ENCODE results near the gene KRTAP10-8. TPM values are rescaled to one million over a fixed set of nuclear protein-coding genes. Genes with fewer than 3 reads are reported as not detected.

Gene KRTAP10-8
- total and polyA plus RNA-seq, 7 experiments from 2014 or later = not detected

GRCh38 chr21:44568667-44569556 is 43.0 kb upstream of the KRTAP10-8 start:
- ATAC-seq (no peak), DNase-seq (no peak)
- peaks cover 0 to 18% (median 0%) of the 10 kb centered on the region in 11 donors for H3K9me3 Mint-ChIP-seq
- peaks cover 12 to 16% (median 14%) of the 10 kb centered on the region in 7 donors for H3K4me1 Mint-ChIP-seq
- H3K4me1 ChIP-seq (ENCODE audit: control insufficient read depth in 2 of 2, insufficient read depth in 2 of 2, low read length in 2 of 2) = peaks cover 0 to 10% of the 10 kb centered on the region in 2 donors
- ChIA-PET POLR2A (interaction anchor here (0.8 kb wide), 1 partner anchor 138 kb away, joined by 3 read pairs; no protein-coding TSS in a partner anchor), CTCF (no interaction called here)
- peaks cover 0 to 5% (median 0%) of the 10 kb centered on the region in 5 donors for H3K27me3 Mint-ChIP-seq
- H3K9me3 ChIP-seq (ENCODE audit: control insufficient read depth in 2 of 3, low read length in 3 of 3) = peaks cover 0 to 4% (median 0%) of the 10 kb centered on the region in 3 experiments
- H3K27ac ChIP-seq (ENCODE audit: low read depth, low read length) = no peak overlapping the region
- intact Hi-C loops (cut with micrococcal nuclease) = no loop called here
- H3K36me3 ChIP-seq (ENCODE audit: control insufficient read depth in 2 of 3, insufficient read depth in 3 of 3, low read length in 3 of 3) = no peaks in the 10 kb centered on the region
- no peak overlapping the region for H3K4me3 ChIP-seq (ENCODE audit: low read length)
- H3K27ac Mint-ChIP-seq = peak overlapping the region in 3 of 9 donors; percentile 42 to 88 (median 83)
- H3K27me3 ChIP-seq (ENCODE audit: control insufficient read depth in 2 of 2, insufficient read depth in 2 of 2, low read length in 2 of 2) = no peaks in the 10 kb centered on the region
- peaks cover 0 to 9% (median 3%) of the 10 kb centered on the region in 5 donors for H3K36me3 Mint-ChIP-seq
- peak overlapping the region in 2 of 10 donors; percentile 5 to 44 for H3K4me3 Mint-ChIP-seq

- Mint-ChIP-seq H3K36me3 (peaks cover 0 to 8% (median 3%) of the 10 kb centered on the region in 5 donors), H3K4me3 (no peak overlapping the region), H3K4me1 (peaks cover 5 to 13% (median 8%) of the 10 kb centered on the region in 7 donors), H3K27ac (no peak overlapping the region), H3K27me3 (peaks cover 0 to 11% (median 0%) of the 10 kb centered on the region in 5 donors), H3K9me3 (peaks cover 0 to 15% (median 0%) of the 10 kb centered on the region in 11 donors)
- ChIA-PET CTCF (no interaction called here), POLR2A (no interaction called here)
- H3K4me3 ChIP-seq (ENCODE audit: low read length) = no peak overlapping the region
- peaks cover 0 to 4% (median 0%) of the 10 kb centered on the region in 3 experiments for H3K9me3 ChIP-seq (ENCODE audit: control insufficient read depth in 2 of 3, low read length in 3 of 3)
- DNase-seq (no peak), ATAC-seq (no peak)
- H3K27me3 ChIP-seq (ENCODE audit: control insufficient read depth in 2 of 2, insufficient read depth in 2 of 2, low read length in 2 of 2) = no peaks in the 10 kb centered on the region
- intact Hi-C loops (cut with micrococcal nuclease) = no loop called here
- H3K36me3 ChIP-seq (ENCODE audit: control insufficient read depth in 2 of 3, insufficient read depth in 3 of 3, low read length in 3 of 3) = no peaks in the 10 kb centered on the region
- H3K4me1 ChIP-seq (ENCODE audit: control insufficient read depth in 2 of 2, insufficient read depth in 2 of 2, low read length in 2 of 2) = peaks cover 0 to 2% of the 10 kb centered on the region in 2 donors
- no peak overlapping the region for H3K27ac ChIP-seq (ENCODE audit: low read depth, low read length)
Measured at GRCh38 chr21:44569861-44570517, 41.9 kb upstream of the KRTAP10-8 start.

GRCh38 chr21:44571296-44571695 is 40.6 kb upstream of the KRTAP10-8 start:
- peaks cover 0 to 21% (median 5%) of the 10 kb centered on the region in 11 donors for H3K9me3 Mint-ChIP-seq
- ChIA-PET POLR2A (no interaction called here), CTCF (no interaction called here)
- no peak overlapping the region for H3K4me3 ChIP-seq (ENCODE audit: low read length)
- peaks cover 0 to 11% (median 4%) of the 10 kb centered on the region in 5 donors for H3K27me3 Mint-ChIP-seq
- H3K4me1 ChIP-seq (ENCODE audit: control insufficient read depth in 2 of 2, insufficient read depth in 2 of 2, low read length in 2 of 2) = no peaks in the 10 kb centered on the region
- H3K4me1 Mint-ChIP-seq = peaks cover 0 to 15% (median 5%) of the 10 kb centered on the region in 7 donors
- H3K27ac Mint-ChIP-seq = peak overlapping the region in 2 of 9 donors; percentile 27 to 64
- H3K9me3 ChIP-seq (ENCODE audit: control insufficient read depth in 2 of 3, low read length in 3 of 3) = peaks cover 0 to 4% (median 0%) of the 10 kb centered on the region in 3 experiments
- H3K36me3 Mint-ChIP-seq = peaks cover 0 to 4% (median 3%) of the 10 kb centered on the region in 5 donors
- no peaks in the 10 kb centered on the region for H3K27me3 ChIP-seq (ENCODE audit: control insufficient read depth in 2 of 2, insufficient read depth in 2 of 2, low read length in 2 of 2)
- intact Hi-C loops (cut with micrococcal nuclease) = no loop called here
- H3K4me3 Mint-ChIP-seq = no peak overlapping the region
- ATAC-seq (no peak), DNase-seq (no peak)
- H3K27ac ChIP-seq (ENCODE audit: low read depth, low read length) = no peak overlapping the region
- no peaks in the 10 kb centered on the region for H3K36me3 ChIP-seq (ENCODE audit: control insufficient read depth in 2 of 3, insufficient read depth in 3 of 3, low read length in 3 of 3)

- Histone ChIP-seq H3K36me3 (ENCODE audit: control insufficient read depth in 2 of 3, insufficient read depth in 3 of 3, low read length in 3 of 3) (no peaks in the 10 kb centered on the region), H3K4me3 (ENCODE audit: low read length) (no peak overlapping the region), H3K4me1 (ENCODE audit: control insufficient read depth in 2 of 2, insufficient read depth in 2 of 2, low read length in 2 of 2) (no peaks in the 10 kb centered on the region), H3K27ac (ENCODE audit: low read depth, low read length) (no peak overlapping the region), H3K9me3 (ENCODE audit: control insufficient read depth in 2 of 3, low read length in 3 of 3) (peaks cover 0 to 4% (median 0%) of the 10 kb centered on the region in 3 experiments), H3K27me3 (ENCODE audit: control insufficient read depth in 2 of 2, insufficient read depth in 2 of 2, low read length in 2 of 2) (no peaks in the 10 kb centered on the region)
- H3K4me1 Mint-ChIP-seq = peaks cover 0 to 15% (median 5%) of the 10 kb centered on the region in 7 donors
- peaks cover 0 to 7% (median 4%) of the 10 kb centered on the region in 5 donors for H3K27me3 Mint-ChIP-seq
- peak overlapping the region in 1 of 10 donors; percentile 38 for H3K4me3 Mint-ChIP-seq
- no peak for ATAC-seq
- intact Hi-C loops (cut with micrococcal nuclease) = no loop called here
- ChIA-PET CTCF (interaction anchor here (0.6 kb wide), 1 partner anchor 55 kb away, joined by 4 read pairs; no protein-coding TSS in a partner anchor), POLR2A (interaction anchor here (0.6 kb wide), 1 partner anchor 726 kb away, joined by 3 read pairs; no protein-coding TSS in a partner anchor)
- DNase-seq = no peak
- H3K27ac Mint-ChIP-seq = peak overlapping the region in 2 of 9 donors; percentile 27 to 64
- peaks cover 0 to 27% (median 10%) of the 10 kb centered on the region in 11 donors for H3K9me3 Mint-ChIP-seq
- H3K36me3 Mint-ChIP-seq = peaks cover 0 to 4% (median 3%) of the 10 kb centered on the region in 5 donors
Measured at GRCh38 chr21:44571844-44572782, 39.8 kb upstream of the KRTAP10-8 start.

GRCh38 chr21:44572959-44573583 is 38.8 kb upstream of the KRTAP10-8 start:
- Mint-ChIP-seq H3K27me3 (peaks cover 0 to 7% (median 4%) of the 10 kb centered on the region in 5 donors), H3K36me3 (peaks cover 0 to 7% (median 4%) of the 10 kb centered on the region in 5 donors), H3K4me1 (peaks cover 0 to 15% (median 5%) of the 10 kb centered on the region in 7 donors), H3K27ac (peak overlapping the region in 1 of 9 donors; percentile 59), H3K4me3 (no peak overlapping the region), H3K9me3 (peaks cover 0 to 37% (median 16%) of the 10 kb centered on the region in 11 donors)
- ChIA-PET POLR2A (no interaction called here), CTCF (interaction anchor here (0.6 kb wide), 1 partner anchor 56 kb away, joined by 4 read pairs; no protein-coding TSS in a partner anchor)
- no peak overlapping the region for H3K4me3 ChIP-seq (ENCODE audit: low read length)
- no peaks in the 10 kb centered on the region for H3K4me1 ChIP-seq (ENCODE audit: control insufficient read depth in 2 of 2, insufficient read depth in 2 of 2, low read length in 2 of 2)
- intact Hi-C loops (cut with micrococcal nuclease) = loop anchor here in 1 of 2 donors (1.0 kb wide), 1 partner anchor 19 kb away; the partner anchor contains the start of gene KRTAP10-6
- H3K36me3 ChIP-seq (ENCODE audit: control insufficient read depth in 2 of 3, insufficient read depth in 3 of 3, low read length in 3 of 3) = no peaks in the 10 kb centered on the region
- no peak overlapping the region for H3K27ac ChIP-seq (ENCODE audit: low read depth, low read length)
- ATAC-seq = no peak
- peaks cover 0 to 8% (median 0%) of the 10 kb centered on the region in 3 experiments for H3K9me3 ChIP-seq (ENCODE audit: control insufficient read depth in 2 of 3, low read length in 3 of 3)
- H3K27me3 ChIP-seq (ENCODE audit: control insufficient read depth in 2 of 2, insufficient read depth in 2 of 2, low read length in 2 of 2) = no peaks in the 10 kb centered on the region
- no peak for DNase-seq
